Right lobe of liver (tissue), 4 donors: ENCODE results near the gene TMEM17.

ENCODE experiments used
- POLR2A ChIP-seq: fragments of 450-650 bp; IDR thresholded peaks from one replicate; pipeline ENCODE4 v1.6.1; 2017; ENCODE audit warnings: antibody characterized with exemption, mild to moderate bottlenecking
- TF ChIP-seq, protein P1 (sequence below), 4 donors: fragments of 200-600 bp in 3 of 4; fragments of 450-650 bp in 1 of 4; IDR thresholded peaks; one replicate each; pipeline versions ENCODE4 v1.5.1 to v1.8.0; 2016 to 2022; ENCODE audit warnings: antibody characterized with exemption in 4 of 4, mild to moderate bottlenecking in 2 of 4
- donor health status: DM: no; HTN: no; CAD: no.
- donor health status: DM: no; HTN: no; CAD: no.
- donor health status: DM: no; HTN: yes; CAD: no.

DNA sequence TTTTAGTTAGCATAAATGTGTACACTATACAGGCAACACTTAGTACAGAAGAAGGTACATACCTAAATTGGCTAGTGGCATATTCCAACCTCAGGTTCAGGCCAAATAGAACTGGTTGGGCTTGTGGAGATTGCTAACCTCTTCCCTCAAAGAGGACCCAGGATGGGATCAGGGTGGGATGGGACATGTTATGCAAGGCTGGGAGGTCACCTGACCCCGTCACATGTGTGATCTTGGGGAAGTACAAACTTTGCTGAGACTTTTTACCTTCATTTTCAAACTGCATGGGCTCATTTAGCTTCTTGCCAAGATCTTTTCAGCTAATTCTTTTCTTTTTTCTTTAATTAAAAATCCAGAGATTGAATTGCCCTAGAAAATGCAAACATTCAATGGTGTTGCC is 36.9 kb downstream of the TMEM17 start:
- TF ChIP-seq, protein P1, sequence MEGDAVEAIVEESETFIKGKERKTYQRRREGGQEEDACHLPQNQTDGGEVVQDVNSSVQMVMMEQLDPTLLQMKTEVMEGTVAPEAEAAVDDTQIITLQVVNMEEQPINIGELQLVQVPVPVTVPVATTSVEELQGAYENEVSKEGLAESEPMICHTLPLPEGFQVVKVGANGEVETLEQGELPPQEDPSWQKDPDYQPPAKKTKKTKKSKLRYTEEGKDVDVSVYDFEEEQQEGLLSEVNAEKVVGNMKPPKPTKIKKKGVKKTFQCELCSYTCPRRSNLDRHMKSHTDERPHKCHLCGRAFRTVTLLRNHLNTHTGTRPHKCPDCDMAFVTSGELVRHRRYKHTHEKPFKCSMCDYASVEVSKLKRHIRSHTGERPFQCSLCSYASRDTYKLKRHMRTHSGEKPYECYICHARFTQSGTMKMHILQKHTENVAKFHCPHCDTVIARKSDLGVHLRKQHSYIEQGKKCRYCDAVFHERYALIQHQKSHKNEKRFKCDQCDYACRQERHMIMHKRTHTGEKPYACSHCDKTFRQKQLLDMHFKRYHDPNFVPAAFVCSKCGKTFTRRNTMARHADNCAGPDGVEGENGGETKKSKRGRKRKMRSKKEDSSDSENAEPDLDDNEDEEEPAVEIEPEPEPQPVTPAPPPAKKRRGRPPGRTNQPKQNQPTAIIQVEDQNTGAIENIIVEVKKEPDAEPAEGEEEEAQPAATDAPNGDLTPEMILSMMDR (IDR thresholded peaks at IDR 0.05): no peak
- TF ChIP-seq POLR2A: no peak
